GM06990 (cell line): Measurements from ENCODE around the gene NPAS4.
A peak's percentile ranks its signal among the peaks of the same experiment; 100 is the strongest.
"Not testable (repeated sequence)": the region's sequence is repeated elsewhere in the genome, so short reads cannot be mapped to it uniquely, and the experiment has no call there.

ENCODE experiments used
- DNase-seq: peaks from one replicate; pipeline ENCODE4 v3.0.0-alpha.2; 2011; ENCODE audit not compliant: insufficient read length; ENCODE audit errors: extremely low read depth
- H3K27me3 ChIP-seq: replicated peaks from 2 replicates; pipeline ENCODE4 v1.6.0; 2011; ENCODE audit warnings: low read length; ENCODE audit not compliant: control insufficient read depth, insufficient read depth
- H3K36me3 ChIP-seq: 2 replicates; pipeline ENCODE4 v1.5.1; 2011; ENCODE audit warnings: low read length; ENCODE audit not compliant: control insufficient read depth, insufficient read depth
- H3K4me3 ChIP-seq: replicated peaks from 2 replicates; pipeline ENCODE4 v1.5.1; 2011; ENCODE audit warnings: low read depth, mild to moderate bottlenecking, control low read depth, low read length
- TF ChIP-seq, protein P1 (sequence below): IDR thresholded peaks from 2 replicates; pipeline ENCODE4 v1.5.1; 2011; ENCODE audit warnings: low read length, control low read depth, mild to moderate bottlenecking, inconsistent platforms; ENCODE audit not compliant: insufficient read depth, poor library complexity, severe bottlenecking

NPAS4 gene

DNA sequence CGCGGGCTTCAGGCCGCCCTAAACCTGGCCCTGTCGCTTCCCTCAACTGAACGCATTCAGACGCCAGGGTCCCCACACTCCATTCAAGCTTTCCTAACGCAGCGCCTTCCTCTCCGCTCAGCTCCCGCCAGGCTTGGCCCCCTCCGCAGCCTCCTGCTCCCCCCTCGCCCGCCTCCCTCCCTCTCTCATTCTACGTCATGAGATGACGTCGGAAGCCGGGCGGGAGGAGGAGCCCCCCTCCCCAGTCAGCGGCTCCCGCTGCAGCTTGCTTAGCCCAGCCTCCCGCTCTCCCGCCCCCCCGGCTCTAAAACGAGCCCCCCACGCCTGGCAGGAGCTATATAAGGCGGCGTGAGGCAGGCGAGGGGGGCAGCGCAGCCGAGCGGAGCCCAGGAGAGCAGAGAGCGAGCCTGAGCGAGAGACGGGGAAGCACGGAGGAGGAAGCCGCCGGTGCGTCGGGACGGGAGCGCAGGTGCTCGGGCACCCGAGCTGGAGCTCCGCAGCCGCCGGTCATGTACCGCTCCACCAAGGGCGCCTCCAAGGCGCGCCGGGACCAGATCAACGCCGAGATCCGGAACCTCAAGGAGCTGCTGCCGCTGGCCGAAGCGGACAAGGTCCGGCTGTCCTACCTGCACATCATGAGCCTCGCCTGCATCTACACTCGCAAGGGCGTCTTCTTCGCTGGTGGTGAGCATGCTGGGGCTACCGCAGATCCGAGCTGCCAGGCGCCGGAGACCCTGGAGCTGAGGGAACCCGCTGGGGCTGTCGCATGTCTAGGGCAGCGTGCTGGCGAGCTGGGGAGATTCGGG, at the start of gene NPAS4:
NPAS4 (plus strand) TSS at position 365 of the 806 bp plus-strand sequence; CDS start at position 510, 145 bp downstream.
- Histone ChIP-seq H3K27me3 (peaks cover 1% of the 10 kb centered on the region), H3K4me3 (no peak within 1 kb of the TSS), H3K36me3 (no peaks in the 10 kb centered on the region)
- no peak for DNase-seq
- TF ChIP-seq, protein P1, sequence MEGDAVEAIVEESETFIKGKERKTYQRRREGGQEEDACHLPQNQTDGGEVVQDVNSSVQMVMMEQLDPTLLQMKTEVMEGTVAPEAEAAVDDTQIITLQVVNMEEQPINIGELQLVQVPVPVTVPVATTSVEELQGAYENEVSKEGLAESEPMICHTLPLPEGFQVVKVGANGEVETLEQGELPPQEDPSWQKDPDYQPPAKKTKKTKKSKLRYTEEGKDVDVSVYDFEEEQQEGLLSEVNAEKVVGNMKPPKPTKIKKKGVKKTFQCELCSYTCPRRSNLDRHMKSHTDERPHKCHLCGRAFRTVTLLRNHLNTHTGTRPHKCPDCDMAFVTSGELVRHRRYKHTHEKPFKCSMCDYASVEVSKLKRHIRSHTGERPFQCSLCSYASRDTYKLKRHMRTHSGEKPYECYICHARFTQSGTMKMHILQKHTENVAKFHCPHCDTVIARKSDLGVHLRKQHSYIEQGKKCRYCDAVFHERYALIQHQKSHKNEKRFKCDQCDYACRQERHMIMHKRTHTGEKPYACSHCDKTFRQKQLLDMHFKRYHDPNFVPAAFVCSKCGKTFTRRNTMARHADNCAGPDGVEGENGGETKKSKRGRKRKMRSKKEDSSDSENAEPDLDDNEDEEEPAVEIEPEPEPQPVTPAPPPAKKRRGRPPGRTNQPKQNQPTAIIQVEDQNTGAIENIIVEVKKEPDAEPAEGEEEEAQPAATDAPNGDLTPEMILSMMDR = no peak

DNA sequence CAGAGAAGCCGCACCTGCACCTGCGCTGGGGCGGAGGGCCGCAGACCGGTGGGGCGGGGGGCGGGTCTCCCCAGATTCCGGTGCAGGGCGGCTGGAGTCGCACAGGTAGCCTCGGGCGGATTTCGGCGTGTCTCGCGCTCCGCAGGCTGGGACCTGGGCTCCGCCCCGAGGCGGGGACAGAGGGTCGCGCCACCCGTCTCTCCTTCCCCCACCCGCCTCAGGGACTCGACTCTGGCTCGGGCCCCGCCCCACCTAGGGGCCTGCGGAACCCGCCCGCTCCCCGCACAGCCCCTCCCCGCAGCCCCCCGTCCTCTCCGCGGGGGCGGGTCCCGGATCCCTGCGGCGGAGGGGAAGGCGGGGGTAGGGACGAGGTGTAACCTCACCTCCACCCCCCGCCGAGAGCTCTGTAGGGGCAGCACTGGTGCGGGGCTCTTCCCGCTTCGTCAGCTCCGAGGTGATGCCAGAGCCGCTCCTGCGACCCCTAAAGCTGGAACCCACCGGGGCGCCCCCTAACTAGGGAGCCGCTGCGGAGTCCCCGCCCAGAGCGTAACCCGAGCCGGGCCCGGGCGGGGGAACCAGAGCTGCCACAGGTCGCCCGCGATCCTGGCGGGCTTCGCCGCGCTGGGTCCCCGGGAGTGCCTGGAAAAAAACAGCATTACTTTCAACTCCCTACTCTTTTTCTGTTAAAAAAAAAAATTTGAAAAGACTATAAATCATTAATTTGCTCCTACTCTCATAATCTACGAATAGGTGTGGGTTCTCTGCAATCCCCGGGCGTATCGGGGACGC, 49.0 kb upstream of the NPAS4 start, which contains the start of gene SLC29A2:
SLC29A2 (minus strand) TSS at position 134 of the 789 bp plus-strand sequence. CDS start 169 bp downstream, outside the sequence.
- Histone ChIP-seq H3K4me3 (peak within 1 kb of the TSS; percentile 89), H3K36me3 (peaks cover 8% of the 10 kb centered on the region), H3K27me3 (no peaks in the 10 kb centered on the region)
- TF ChIP-seq, protein P1 = no peak
- peak; percentile 90 for DNase-seq

DNA sequence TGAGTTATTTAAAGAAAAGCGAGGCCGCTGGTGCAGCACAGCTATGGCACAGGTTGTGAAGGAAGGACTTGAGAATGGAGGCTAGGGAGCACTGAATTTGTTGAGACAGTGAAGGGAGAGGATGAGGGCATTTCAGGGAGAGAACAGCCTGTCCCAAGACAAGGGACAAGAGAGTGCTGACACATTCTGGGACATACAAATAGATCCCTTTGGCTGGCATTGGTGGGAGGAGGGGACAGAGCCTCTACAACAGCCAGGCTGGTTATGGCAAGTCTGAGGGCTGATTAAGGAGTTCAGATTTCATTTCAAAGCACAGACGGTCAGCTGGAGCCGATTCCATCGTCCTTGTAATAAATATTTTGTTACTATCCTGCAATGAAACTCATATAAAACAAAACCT, 47.6 kb upstream of the NPAS4 start:
- TF ChIP-seq, protein P1 = no peak
- H3K36me3 ChIP-seq = peaks cover 6% of the 10 kb centered on the region
- no peak overlapping the region for H3K4me3 ChIP-seq
- H3K27me3 ChIP-seq = no peaks in the 10 kb centered on the region
- DNase-seq = no peak

DNA sequence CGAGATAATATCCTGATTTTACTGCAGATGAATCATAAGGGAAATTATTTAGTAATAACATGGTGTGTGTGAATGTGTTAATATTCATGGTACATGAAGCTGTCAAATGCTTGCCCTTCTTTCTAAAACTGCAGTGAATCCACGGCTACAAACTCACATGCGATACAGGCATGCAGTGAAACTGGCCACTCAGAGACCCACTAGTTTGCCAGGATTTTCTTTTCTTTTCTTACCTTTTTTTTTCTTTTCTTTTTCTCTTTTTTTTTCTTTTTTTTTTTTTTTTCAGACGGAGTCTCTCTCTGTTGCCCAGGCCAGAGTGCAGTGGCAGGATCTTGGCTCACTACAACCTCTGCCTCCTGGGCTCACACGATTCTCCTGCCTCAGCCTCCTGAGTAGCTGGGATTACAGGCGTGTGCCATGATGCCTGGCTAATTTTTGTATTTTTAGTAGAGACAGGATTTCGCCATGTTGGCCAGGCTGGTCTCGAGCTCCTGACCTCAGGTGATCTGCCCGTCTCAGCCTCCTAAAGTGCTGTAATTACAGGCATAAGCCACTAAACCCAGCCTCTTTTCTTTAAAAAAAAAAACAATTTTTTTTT, 47.0 kb upstream of the NPAS4 start:
- not testable (repeated sequence) for H3K4me3 ChIP-seq, H3K27me3 ChIP-seq, DNase-seq, H3K36me3 ChIP-seq

DNA sequence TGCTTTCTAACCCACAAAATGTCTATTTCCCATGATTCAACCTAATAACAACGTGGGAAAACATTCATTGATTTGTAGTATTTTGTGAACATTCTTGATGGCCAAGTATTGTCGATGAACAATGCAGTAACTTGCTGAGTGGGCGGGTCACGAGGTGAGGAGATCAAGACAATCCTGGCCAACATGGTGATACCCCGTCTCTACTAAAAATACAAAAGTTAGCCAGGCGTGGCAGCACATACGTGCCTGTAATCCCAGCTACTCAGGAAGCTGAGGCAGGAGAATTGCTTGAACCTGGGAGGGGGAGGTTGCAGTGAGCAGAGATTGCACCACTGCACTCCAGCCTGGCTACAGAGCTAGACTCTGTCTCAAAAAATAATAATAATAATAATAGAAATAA, 40.6 kb upstream of the NPAS4 start:
- not testable (repeated sequence) for DNase-seq, H3K27me3 ChIP-seq, H3K4me3 ChIP-seq, H3K36me3 ChIP-seq

DNA sequence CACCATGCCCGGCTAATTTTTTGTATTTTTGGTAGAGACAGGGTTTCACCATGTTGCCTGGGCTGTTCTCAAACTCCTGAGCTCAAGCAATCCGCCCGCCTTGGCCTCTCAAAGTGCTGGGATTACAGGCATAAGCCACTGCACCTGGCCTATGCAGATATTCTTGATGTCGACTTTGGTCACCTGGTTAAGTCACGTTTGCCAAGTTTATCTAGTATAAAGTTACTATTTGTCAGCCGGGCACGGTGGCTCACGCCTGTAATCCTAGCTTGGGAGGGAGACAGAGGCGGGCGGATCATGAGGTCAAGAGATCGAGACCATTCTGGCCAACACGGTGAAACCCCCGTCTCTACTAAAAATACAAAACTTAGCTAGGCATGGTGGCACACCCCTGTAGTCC, 36.5 kb upstream of the NPAS4 start:
- DNase-seq, H3K27me3 ChIP-seq, H3K36me3 ChIP-seq, H3K4me3 ChIP-seq: not testable (repeated sequence)
